PC-9 (cell line): ENCODE results near the gene CCDC192. TPM values are rescaled to one million over a fixed set of nuclear protein-coding genes. Genes with fewer than 3 reads are reported as not detected.

Experiments
- BruUV-seq: library from RNA; stranded (reverse); fragments of 400-500 nt; replicated peaks from 2 replicates; lab custom pipeline; 2021; lab: Mats Ljungman, UMichigan
- CTCF ChIA-PET: fragments of 300-600 bp; sonication (Branson Sonifier 250); formaldehyde crosslinking; loops from one replicate; lab custom pipeline; 2022; ENCODE audit warnings: antibody characterized with exemption; lab: Charles Lee
- POLR2A ChIA-PET: fragments of 300-600 bp; sonication (Branson Sonifier 250); formaldehyde crosslinking; loops from one replicate; lab custom pipeline; 2022; ENCODE audit warnings: antibody characterized with exemption; ENCODE audit not compliant: unreplicated experiment; lab: Charles Lee
- DNase-seq, 2 experiments: peaks; one replicate each; pipeline versions ENCODE4 v3.0.0 to v3.0.0-alpha.2; 2015 to 2022; ENCODE audit warnings: mixed read lengths in 1 of 2
- H2AFZ ChIP-seq: fragments of 200-600 bp; sonication (generic); 2 replicates; pipeline ENCODE4 v1.8.1; 2017; ENCODE audit warnings: antibody characterized with exemption
- H3F3A ChIP-seq: fragments of 200-600 bp; sonication (generic); 2 replicates; pipeline ENCODE4 v1.8.1; 2017; ENCODE audit warnings: antibody characterized with exemption, mild to moderate bottlenecking, low read depth; ENCODE audit not compliant: insufficient read depth
- H3K27ac ChIP-seq: fragments of 200-600 bp; sonication (generic); 2 replicates; pipeline ENCODE4 v1.6.1; 2016; ENCODE audit warnings: mixed run types
- H3K27me3 ChIP-seq: fragments of 200-600 bp; sonication (generic); 2 replicates; pipeline ENCODE4 v1.6.1; 2016; ENCODE audit warnings: low read depth, mixed run types; ENCODE audit not compliant: insufficient read depth
- H3K36me3 ChIP-seq: fragments of 200-600 bp; sonication (generic); 2 replicates; pipeline ENCODE4 v1.6.1; 2016; ENCODE audit warnings: low read depth, mixed run types
- H3K4me1 ChIP-seq: fragments of 200-600 bp; sonication (generic); replicated peaks from 2 replicates; pipeline ENCODE4 v1.6.1; 2016; ENCODE audit warnings: mixed run types; ENCODE audit not compliant: insufficient read depth
- H3K4me2 ChIP-seq: fragments of 200-600 bp; sonication (generic); 2 replicates; pipeline ENCODE4 v1.6.1; 2017; ENCODE audit warnings: mixed run types
- H3K4me3 ChIP-seq: fragments of 200-600 bp; sonication (generic); 2 replicates; pipeline ENCODE4 v1.6.1; 2016; ENCODE audit warnings: mixed run types
- H3K79me2 ChIP-seq: fragments of 200-600 bp; sonication (generic); 2 replicates; pipeline ENCODE4 v1.6.1; 2017; ENCODE audit warnings: low read depth, mixed run types
- H3K9me2 ChIP-seq: fragments of 200-600 bp; sonication (generic); 2 replicates; pipeline ENCODE4 v1.8.1; 2017; ENCODE audit warnings: mild to moderate bottlenecking; ENCODE audit not compliant: insufficient read depth
- H3K9me3 ChIP-seq: fragments of 200-600 bp; sonication (generic); 2 replicates; pipeline ENCODE4 v1.8.1; 2016; ENCODE audit warnings: low read depth; ENCODE audit not compliant: insufficient read depth
- H4K20me1 ChIP-seq: fragments of 200-600 bp; sonication (generic); 2 replicates; pipeline ENCODE4 v1.8.1; 2017; ENCODE audit not compliant: insufficient read depth
- EZH2 ChIP-seq: fragments of 200-600 bp; sonication (generic); IDR thresholded peaks from 2 replicates; pipeline ENCODE4 v1.8.0; 2017; ENCODE audit warnings: antibody characterized with exemption, low read depth
- intact Hi-C: fragments of 100-400 bp; cut with micrococcal nuclease; formaldehyde crosslinking; loops from one replicate; pipeline ENCODE4 v1.10.0; 2022; ENCODE audit not compliant: unreplicated experiment
- total RNA-seq: library from RNA; stranded (reverse); gene quantifications from 2 replicates; pipeline ENCODE4 v1.2.3, GENCODE V29; 2021
- TF ChIP-seq, protein P1 (sequence below): fragments of 200-600 bp; sonication (generic); conservative IDR thresholded peaks from 2 replicates; pipeline ENCODE4 v1.6.1; 2017; ENCODE audit warnings: mixed run types, antibody characterized with exemption, mild to moderate bottlenecking, moderate library complexity

Gene CCDC192
- total RNA-seq, 1 experiment from 2014 or later, result not detected

DNA sequence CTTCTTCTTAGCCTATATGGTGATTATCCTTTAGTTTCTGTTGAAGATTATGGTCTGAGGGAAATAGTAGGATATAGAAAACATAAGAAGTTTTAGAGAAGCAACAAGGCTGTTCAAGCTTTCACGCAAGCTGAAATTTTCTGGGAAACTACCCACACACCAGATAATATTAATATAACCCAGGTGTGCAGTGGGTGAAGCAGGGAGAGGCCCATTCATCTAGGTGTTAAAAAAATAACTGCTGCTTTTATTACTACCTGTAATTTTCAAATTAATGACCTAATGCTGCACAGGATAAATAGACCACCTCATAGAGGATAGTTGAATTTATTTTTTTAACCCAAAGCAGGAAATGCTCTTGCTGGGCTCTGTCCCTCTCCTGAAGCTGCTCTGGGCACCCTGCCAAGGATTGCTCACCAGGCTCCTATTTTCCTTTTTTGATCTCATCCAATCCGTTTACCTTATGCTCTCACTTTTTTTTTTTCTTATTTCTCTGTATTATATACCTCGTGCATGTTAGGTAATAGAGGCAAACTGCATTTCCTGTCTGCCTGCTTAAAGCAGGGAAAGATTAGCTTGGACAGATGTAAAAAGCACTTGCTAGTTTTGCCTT, 256.1 kb downstream of the CCDC192 start:
- Histone ChIP-seq H3K36me3 (no peaks in the 10 kb centered on the region), H3K9me3 (no peaks in the 10 kb centered on the region), H3K9me2 (no peaks in the 10 kb centered on the region), H3K27me3 (no peaks in the 10 kb centered on the region), H3K79me2 (no peaks in the 10 kb centered on the region), H3K4me2 (peak overlapping the region; percentile 29), H4K20me1 (no peaks in the 10 kb centered on the region), H2AFZ (no peak overlapping the region), H3F3A (no peaks in the 10 kb centered on the region; the same call in 1 of the 2 replicates), H3K4me1 (peaks cover 39% of the 10 kb centered on the region), H3K27ac (peak overlapping the region; percentile 6), H3K4me3 (no peak overlapping the region)
- intact Hi-C loops, result no loop called here
- DNase-seq, result peak; percentile 80 to 81
- POLR2A ChIA-PET, result interaction anchor here (0.6 kb wide), 1 partner anchor 81 kb away, joined by 3 read pairs; no protein-coding TSS in a partner anchor
- CTCF ChIA-PET, result interaction anchor here (0.5 to 0.9 kb wide), 4 partner anchors 18 to 83 kb away, joined by 3 to 11 read pairs (median 5); no protein-coding TSS in a partner anchor
- no TSS peak for BruUV-seq
- TF ChIP-seq, protein P1, sequence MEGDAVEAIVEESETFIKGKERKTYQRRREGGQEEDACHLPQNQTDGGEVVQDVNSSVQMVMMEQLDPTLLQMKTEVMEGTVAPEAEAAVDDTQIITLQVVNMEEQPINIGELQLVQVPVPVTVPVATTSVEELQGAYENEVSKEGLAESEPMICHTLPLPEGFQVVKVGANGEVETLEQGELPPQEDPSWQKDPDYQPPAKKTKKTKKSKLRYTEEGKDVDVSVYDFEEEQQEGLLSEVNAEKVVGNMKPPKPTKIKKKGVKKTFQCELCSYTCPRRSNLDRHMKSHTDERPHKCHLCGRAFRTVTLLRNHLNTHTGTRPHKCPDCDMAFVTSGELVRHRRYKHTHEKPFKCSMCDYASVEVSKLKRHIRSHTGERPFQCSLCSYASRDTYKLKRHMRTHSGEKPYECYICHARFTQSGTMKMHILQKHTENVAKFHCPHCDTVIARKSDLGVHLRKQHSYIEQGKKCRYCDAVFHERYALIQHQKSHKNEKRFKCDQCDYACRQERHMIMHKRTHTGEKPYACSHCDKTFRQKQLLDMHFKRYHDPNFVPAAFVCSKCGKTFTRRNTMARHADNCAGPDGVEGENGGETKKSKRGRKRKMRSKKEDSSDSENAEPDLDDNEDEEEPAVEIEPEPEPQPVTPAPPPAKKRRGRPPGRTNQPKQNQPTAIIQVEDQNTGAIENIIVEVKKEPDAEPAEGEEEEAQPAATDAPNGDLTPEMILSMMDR, result no peak
- TF ChIP-seq EZH2, result no peak

DNA sequence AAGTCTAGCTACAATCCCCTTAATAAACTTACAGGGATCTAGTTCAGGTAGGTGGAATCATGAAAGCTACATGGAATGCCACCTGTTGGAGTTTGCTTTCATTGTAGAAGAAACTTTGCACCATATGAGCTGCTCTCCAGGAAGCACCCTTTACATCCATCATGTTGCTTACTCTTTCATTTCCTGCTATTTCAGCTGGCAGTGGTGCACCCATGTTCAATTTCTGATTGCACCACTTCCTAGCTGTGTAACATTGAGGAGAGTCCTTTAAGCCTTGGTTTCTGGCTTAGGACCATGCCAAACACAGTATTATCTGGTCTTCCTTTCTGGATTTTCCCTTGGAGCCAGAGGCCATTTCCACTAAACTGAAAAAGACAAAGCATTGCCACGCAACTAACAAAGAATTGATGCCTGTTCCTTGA, 257.1 kb downstream of the CCDC192 start:
- TF ChIP-seq EZH2, result no peak
- TF ChIP-seq, protein P1, result no peak
- H3F3A ChIP-seq, result no peaks in the 10 kb centered on the region; the same call in 1 of the 2 replicates
- H3K27me3 ChIP-seq, result no peaks in the 10 kb centered on the region
- H3K4me2 ChIP-seq, result peak overlapping the region; percentile 29; the same call in 1 of the 2 replicates
- H3K9me2 ChIP-seq, result no peaks in the 10 kb centered on the region
- H3K4me3 ChIP-seq, result no peak overlapping the region
- no peak for DNase-seq
- H3K27ac ChIP-seq, result peak overlapping the region; percentile 6; the same call in 1 of the 2 replicates
- H2AFZ ChIP-seq, result no peak overlapping the region
- H3K79me2 ChIP-seq, result no peaks in the 10 kb centered on the region
- intact Hi-C loops, result no loop called here
- 0 out of 2 replicates have a peak, but pooled peaks cover 6% of the 10 kb centered on the region for H3K36me3 ChIP-seq
- BruUV-seq, result no TSS peak
- ChIA-PET CTCF (no interaction called here), POLR2A (no interaction called here)
- peaks cover 39% of the 10 kb centered on the region for H3K4me1 ChIP-seq
- no peaks in the 10 kb centered on the region for H4K20me1 ChIP-seq
- H3K9me3 ChIP-seq, result no peaks in the 10 kb centered on the region

DNA sequence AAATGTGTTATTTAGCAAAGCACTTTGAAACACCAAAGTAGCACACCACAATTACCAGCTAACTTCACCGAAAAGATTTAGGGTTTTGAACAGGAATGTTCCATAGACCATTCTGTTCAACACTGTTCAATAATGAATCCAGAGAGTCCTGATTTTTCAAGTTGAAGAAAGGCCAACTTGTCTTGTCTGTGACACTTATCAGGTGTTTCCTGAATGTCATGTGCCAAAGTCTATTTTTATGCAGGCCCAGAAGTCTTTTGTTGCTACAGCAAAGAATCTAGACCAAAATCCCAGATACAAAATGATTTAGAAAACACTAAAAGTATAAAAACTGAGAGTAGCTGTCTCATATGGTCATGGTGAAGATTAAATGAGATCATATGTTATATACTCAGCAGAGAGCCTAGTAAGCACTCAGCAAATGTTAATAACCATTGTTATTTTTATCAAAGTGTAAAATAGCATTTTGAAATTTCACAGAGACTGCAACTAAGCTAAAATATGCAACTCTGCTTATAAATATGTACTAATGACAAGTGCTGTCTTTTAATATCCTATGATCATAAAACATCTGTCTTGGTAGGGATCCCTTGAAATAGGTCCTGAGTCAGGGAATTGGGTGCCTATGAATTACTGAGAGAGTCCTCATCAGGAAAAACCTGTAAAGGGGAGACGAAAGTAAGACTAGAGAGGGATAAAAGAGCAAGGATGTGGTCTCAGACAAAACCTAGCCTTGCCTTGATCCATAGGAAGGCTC, 258.0 kb downstream of the CCDC192 start:
- Histone ChIP-seq H2AFZ (no peak overlapping the region), H3K4me2 (no peak overlapping the region), H3K9me2 (no peaks in the 10 kb centered on the region), H3K4me1 (peaks cover 39% of the 10 kb centered on the region), H3F3A (no peaks in the 10 kb centered on the region; the same call in 1 of the 2 replicates), H3K79me2 (no peaks in the 10 kb centered on the region), H3K27ac (no peak overlapping the region), H3K36me3 (0 out of 2 replicates have a peak, but pooled peaks cover 10% of the 10 kb centered on the region), H3K4me3 (no peak overlapping the region), H3K27me3 (no peaks in the 10 kb centered on the region), H3K9me3 (no peaks in the 10 kb centered on the region), H4K20me1 (no peaks in the 10 kb centered on the region)
- intact Hi-C loops, result no loop called here
- ChIA-PET CTCF (no interaction called here), POLR2A (no interaction called here)
- BruUV-seq, result no TSS peak
- TF ChIP-seq, protein P1, result no peak
- no peak for TF ChIP-seq EZH2
- no peak for DNase-seq
